Measurements from ENCODE around the gene BCLAF1. TPM values are rescaled to one million over a fixed set of nuclear protein-coding genes. Genes with fewer than 3 reads are reported as not detected.
"Not testable (repeated sequence)": the region's sequence is repeated elsewhere in the genome, so short reads cannot be mapped to it uniquely, and the experiment has no call there.

BCLAF1 gene
- total and polyA plus RNA-seq, 2 donors (not counting 3 experiments of a cell fraction or from before 2014, with no cell fraction given), result 23.4 to 151 TPM

DNA sequence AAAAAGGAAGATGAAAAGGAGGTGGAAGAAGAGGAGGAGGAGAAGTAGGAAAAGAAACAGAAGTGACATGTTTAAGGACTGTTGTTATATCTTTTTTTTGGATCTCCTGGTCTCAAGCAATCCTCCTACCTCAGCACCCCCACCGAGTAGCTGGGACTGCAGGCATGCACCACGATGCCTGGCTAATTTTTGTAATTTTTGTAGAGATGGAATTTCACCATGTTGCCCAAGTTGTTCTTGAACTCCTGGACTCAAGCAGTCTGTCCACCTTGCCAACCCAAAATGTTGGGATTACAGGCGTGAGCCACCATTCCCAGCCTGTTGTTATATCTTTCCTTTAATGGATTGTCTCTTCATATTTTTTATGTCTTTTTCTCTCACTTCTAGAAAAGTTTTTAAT, 19.5 kb upstream of the BCLAF1 start:
- intact Hi-C loops (cut with micrococcal nuclease), result no loop called here
- no peak for TF ChIP-seq POLR2AphosphoS5 (IDR thresholded peaks at IDR 0.05; ENCODE audit: insufficient read depth, low read depth, low read length)
- no peak for TF ChIP-seq EZH2 (IDR thresholded peaks at IDR 0.05; ENCODE audit: borderline replicate concordance, low read depth, low read length, severe bottlenecking)
- TF ChIP-seq, protein P1, sequence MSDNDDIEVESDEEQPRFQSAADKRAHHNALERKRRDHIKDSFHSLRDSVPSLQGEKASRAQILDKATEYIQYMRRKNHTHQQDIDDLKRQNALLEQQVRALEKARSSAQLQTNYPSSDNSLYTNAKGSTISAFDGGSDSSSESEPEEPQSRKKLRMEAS (IDR thresholded peaks at IDR 0.05; ENCODE audit: insufficient read depth, insufficient read length), result no peak
- H2AFZ ChIP-seq (ENCODE audit: low read depth, low read length), result no peak overlapping the region
- ChIA-PET POLR2A (interaction anchor here (1.7 kb wide), 1 partner anchor 20 kb away, joined by 3 read pairs; the partner anchor contains the start of gene BCLAF1), CTCF (no interaction called here)
- H3K9ac ChIP-seq (replicated peaks; ENCODE audit: extremely low read depth, insufficient read depth, low read length), result no peak overlapping the region
- no peaks in the 10 kb centered on the region for H3K4me1 ChIP-seq (ENCODE audit: control insufficient read depth, extremely low read depth, insufficient read depth, low read length)
- no peaks in the 10 kb centered on the region for H3K79me2 ChIP-seq (ENCODE audit: control insufficient read depth, insufficient read depth, low read length)
- BruUV-seq (replicated peaks), result no TSS peak
- FAIRE-seq (no peak), DNase-seq (ENCODE audit: low read depth, low spot score) (no peak)
- H4K20me1 ChIP-seq (replicated peaks; ENCODE audit: control insufficient read depth, extremely low read depth, insufficient read depth, low read length), result no peaks in the 10 kb centered on the region
- H3K9me3 ChIP-seq (replicated peaks; ENCODE audit: control insufficient read depth, insufficient read depth, low read length), result no peaks in the 10 kb centered on the region
- H3K36me3 ChIP-seq (ENCODE audit: control insufficient read depth in 2 of 2, extremely low read depth in 1 of 2, insufficient read depth in 2 of 2, low read length in 2 of 2), result no peaks in the 10 kb centered on the region
- dilution Hi-C loops (cut with MboI; ENCODE audit: extremely low pct_ligation_motif_present, low sequenced_read_pairs), result no loop called here
- peaks cover 7 to 11% of the 10 kb centered on the region in 2 experiments for H3K27me3 ChIP-seq (ENCODE audit: control insufficient read depth in 2 of 2, insufficient read depth in 2 of 2, low read length in 2 of 2)
- no peak overlapping the region for H3K27ac ChIP-seq (ENCODE audit: insufficient read depth, low read depth, low read length)
- no peaks in the 10 kb centered on the region for H3K9me1 ChIP-seq (replicated peaks; ENCODE audit: control insufficient read depth, extremely low read depth, insufficient read depth, low read length)
- H3K4me3 ChIP-seq (replicated peaks in 1 of 3; ENCODE audit: insufficient read depth in 1 of 3, low read depth in 1 of 3, low read length in 3 of 3), result no peak overlapping the region
- H3K4me2 ChIP-seq (ENCODE audit: insufficient read depth, low read length), result no peak overlapping the region

- H2AFZ ChIP-seq (ENCODE audit: low read depth, low read length); H3K4me1 ChIP-seq (ENCODE audit: control insufficient read depth, extremely low read depth, insufficient read depth, low read length); H3K36me3 ChIP-seq (ENCODE audit: control insufficient read depth in 2 of 2, extremely low read depth in 1 of 2, insufficient read depth in 2 of 2, low read length in 2 of 2); dilution Hi-C loops (cut with MboI; ENCODE audit: extremely low pct_ligation_motif_present, low sequenced_read_pairs); intact Hi-C loops (cut with micrococcal nuclease); FAIRE-seq; H3K9me3 ChIP-seq (replicated peaks; ENCODE audit: control insufficient read depth, insufficient read depth, low read length); CTCF ChIA-PET; DNase-seq (ENCODE audit: low read depth, low spot score); H3K27ac ChIP-seq (ENCODE audit: insufficient read depth, low read depth, low read length); H3K9ac ChIP-seq (replicated peaks; ENCODE audit: extremely low read depth, insufficient read depth, low read length); H3K4me3 ChIP-seq (replicated peaks in 1 of 3; ENCODE audit: insufficient read depth in 1 of 3, low read depth in 1 of 3, low read length in 3 of 3); H3K4me2 ChIP-seq (ENCODE audit: insufficient read depth, low read length); H3K79me2 ChIP-seq (ENCODE audit: control insufficient read depth, insufficient read depth, low read length); H4K20me1 ChIP-seq (replicated peaks; ENCODE audit: control insufficient read depth, extremely low read depth, insufficient read depth, low read length); H3K9me1 ChIP-seq (replicated peaks; ENCODE audit: control insufficient read depth, extremely low read depth, insufficient read depth, low read length); BruUV-seq (replicated peaks): not testable (repeated sequence)
- POLR2A ChIA-PET, result interaction anchor here (1.7 kb wide), 1 partner anchor 19 kb away, joined by 3 read pairs; the partner anchor contains the start of gene BCLAF1
- H3K27me3 ChIP-seq (ENCODE audit: control insufficient read depth in 2 of 2, insufficient read depth in 2 of 2, low read length in 2 of 2), result peaks cover 6 to 11% of the 10 kb centered on the region in 2 experiments
Measured at GRCh38 chr6:136308469-136308868, 18.8 kb upstream of the BCLAF1 start.

Data from endothelial cell of umbilical vein (primary cell).